GM23248 (cell line): ENCODE data around the gene OCEL1.

ENCODE experiments used
- EZH2 ChIP-seq: fragments of 200-600 bp; sonication (generic); IDR thresholded peaks from 2 replicates; pipeline ENCODE4 v1.6.1; 2018; ENCODE audit warnings: antibody characterized with exemption, mild to moderate bottlenecking; ENCODE audit not compliant: insufficient read depth, poor library complexity, severe bottlenecking
- EZH2phosphoT487 ChIP-seq: fragments of 200-600 bp; sonication (generic); IDR thresholded peaks from 2 replicates; pipeline ENCODE4 v1.6.1; 2018; ENCODE audit warnings: antibody characterized with exemption, moderate library complexity, mild to moderate bottlenecking, low read depth; ENCODE audit not compliant: insufficient read depth

DNA sequence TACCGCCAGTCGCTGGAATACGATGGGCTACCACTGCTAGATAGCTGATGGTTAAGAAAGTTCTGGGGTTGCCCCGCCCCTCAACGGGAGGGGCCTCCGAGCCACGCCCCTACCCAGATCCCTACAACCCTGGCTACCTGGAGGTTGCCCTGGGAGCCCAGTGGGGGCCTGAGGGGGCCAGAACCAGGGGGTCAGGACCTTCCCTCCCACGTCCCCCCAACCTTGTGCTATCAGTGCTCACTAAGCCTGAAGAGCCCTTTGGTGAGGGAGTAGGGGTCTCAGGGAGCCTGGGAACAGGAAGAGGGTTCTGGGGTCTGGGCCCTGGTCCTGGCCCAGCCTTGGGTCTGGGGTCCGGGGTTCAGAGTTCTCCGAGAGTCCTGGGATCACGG is 8.9 kb downstream of the OCEL1 start:
- TF ChIP-seq EZH2phosphoT487 (no peak), EZH2 (no peak)
